ENCODE results near the gene ROCK2.

ROCK2 gene

GRCh38 chr2:11161747-11162146 is 182.7 kb downstream of the ROCK2 start:
- no peak for DNase-seq (ENCODE audit: low read depth in 2 of 2)
- TF ChIP-seq, protein P1, sequence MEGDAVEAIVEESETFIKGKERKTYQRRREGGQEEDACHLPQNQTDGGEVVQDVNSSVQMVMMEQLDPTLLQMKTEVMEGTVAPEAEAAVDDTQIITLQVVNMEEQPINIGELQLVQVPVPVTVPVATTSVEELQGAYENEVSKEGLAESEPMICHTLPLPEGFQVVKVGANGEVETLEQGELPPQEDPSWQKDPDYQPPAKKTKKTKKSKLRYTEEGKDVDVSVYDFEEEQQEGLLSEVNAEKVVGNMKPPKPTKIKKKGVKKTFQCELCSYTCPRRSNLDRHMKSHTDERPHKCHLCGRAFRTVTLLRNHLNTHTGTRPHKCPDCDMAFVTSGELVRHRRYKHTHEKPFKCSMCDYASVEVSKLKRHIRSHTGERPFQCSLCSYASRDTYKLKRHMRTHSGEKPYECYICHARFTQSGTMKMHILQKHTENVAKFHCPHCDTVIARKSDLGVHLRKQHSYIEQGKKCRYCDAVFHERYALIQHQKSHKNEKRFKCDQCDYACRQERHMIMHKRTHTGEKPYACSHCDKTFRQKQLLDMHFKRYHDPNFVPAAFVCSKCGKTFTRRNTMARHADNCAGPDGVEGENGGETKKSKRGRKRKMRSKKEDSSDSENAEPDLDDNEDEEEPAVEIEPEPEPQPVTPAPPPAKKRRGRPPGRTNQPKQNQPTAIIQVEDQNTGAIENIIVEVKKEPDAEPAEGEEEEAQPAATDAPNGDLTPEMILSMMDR (IDR thresholded peaks at IDR 0.05; ENCODE audit: low read depth, low read length): no peak
- no peak overlapping the region for H3K4me3 ChIP-seq (replicated peaks in 1 of 2; ENCODE audit: low read depth in 2 of 2, low read length in 2 of 2)

DNA sequence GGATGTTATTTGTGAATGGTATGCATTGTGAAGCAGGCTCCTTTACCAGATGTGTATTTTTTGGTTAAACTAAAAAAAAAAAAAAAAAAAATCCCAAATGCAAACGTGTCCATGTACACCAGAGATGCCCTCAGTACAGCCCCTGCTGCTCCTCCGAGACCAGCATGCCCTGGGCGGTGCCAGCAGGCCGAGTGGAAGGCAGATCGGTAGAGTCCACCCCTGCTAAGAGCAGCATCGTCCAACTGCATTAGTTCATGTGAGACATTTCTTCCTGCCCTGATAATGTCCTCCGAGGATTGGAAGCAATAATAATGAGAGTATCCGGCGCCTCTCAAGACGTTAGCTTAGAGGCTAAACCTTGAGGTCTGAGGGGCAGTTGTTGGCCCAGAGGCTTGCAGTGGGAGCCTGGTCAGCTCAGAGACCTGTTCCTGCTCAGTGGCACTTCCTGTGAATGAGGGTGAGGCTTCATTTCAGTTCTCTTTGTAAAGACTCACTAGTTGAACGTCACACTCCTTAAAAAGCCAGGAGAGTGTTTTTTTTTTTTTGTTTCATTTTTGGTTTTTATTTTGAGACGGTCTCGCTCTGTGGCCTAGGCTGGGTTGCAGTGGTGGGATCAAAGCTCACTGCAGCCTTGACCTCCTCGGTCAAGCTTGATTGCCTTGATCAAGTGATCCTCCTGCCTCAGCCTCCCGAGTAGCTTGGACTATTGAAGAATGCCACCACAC is 183.5 kb downstream of the ROCK2 start:
- no peak for DNase-seq (ENCODE audit: low read depth in 2 of 2)
- TF ChIP-seq, protein P1 (IDR thresholded peaks at IDR 0.05; ENCODE audit: low read depth, low read length): no peak
- H3K4me3 ChIP-seq (replicated peaks in 1 of 2; ENCODE audit: low read depth in 2 of 2, low read length in 2 of 2): no peak overlapping the region

DNA sequence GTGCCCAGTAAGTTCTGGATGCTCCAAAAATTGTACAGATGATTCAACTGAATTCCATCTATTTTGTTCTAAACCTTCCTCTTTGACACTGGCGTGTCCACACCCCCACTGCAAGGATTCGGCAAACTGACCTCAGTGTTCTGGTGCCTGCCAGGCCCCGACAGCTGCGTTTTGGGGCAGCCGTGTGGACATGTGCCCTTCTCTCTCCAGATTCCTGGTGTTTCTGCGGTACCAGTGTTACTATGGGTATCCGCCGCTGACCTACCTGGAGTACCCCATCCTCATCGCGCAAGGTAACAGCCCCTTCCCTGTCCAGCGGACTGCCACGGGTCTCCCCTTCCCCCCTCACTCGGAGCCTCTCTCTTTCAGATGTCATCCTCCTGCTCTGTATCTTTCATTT is 184.2 kb downstream of the ROCK2 start:
- no peak for DNase-seq (ENCODE audit: low read depth in 2 of 2)
- TF ChIP-seq, protein P1 (IDR thresholded peaks at IDR 0.05; ENCODE audit: low read depth, low read length): no peak

DNA sequence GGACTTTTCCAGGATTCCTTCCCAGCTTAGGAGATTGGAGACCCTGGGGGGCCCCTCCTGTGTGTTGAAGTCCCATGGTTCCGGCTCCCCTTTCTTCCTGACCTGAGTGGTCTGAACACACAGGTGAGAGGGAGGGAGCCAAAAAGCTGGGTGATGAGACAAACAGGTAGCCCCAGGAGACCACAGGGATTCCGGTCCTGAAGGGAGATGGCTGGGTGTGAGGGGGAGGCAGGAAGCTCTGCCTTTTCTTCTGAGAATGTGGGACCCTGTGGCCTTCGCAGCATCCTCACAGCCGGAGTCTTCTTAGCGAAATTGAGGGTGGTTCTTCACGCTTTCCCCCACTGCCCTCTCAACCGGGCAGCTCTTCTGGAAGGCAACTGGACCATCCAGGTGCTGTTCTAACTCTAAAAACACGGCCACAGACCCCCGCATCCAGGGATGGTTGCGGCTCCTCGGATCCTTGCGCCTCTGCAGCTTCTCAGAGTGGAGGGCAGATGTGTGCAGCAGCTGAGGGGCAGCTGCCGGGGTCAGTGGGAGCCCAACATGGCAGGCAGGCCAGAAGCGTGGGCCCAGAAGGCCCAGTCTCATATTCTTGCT is 184.8 kb downstream of the ROCK2 start:
- no peak overlapping the region for H3K4me3 ChIP-seq (replicated peaks in 1 of 2; ENCODE audit: low read depth in 2 of 2, low read length in 2 of 2)
- TF ChIP-seq, protein P1 (IDR thresholded peaks at IDR 0.05; ENCODE audit: low read depth, low read length): no peak
- DNase-seq (ENCODE audit: low read depth in 2 of 2): no peak

More for the DNA sequence above, 184.2 kb downstream of the ROCK2 start:
- H3K4me3 ChIP-seq (replicated peaks in 1 of 2; ENCODE audit: low read depth in 2 of 2, low read length in 2 of 2): no peak overlapping the region

- H3K4me3 ChIP-seq (replicated peaks in 1 of 2; ENCODE audit: low read depth in 2 of 2, low read length in 2 of 2): no peak overlapping the region
- TF ChIP-seq, protein P1 (IDR thresholded peaks at IDR 0.05; ENCODE audit: low read depth, low read length): no peak
- no peak for DNase-seq (ENCODE audit: low read depth in 2 of 2)
Observed at GRCh38 chr2:11158916-11159573, 185.4 kb downstream of the ROCK2 start.

DNA sequence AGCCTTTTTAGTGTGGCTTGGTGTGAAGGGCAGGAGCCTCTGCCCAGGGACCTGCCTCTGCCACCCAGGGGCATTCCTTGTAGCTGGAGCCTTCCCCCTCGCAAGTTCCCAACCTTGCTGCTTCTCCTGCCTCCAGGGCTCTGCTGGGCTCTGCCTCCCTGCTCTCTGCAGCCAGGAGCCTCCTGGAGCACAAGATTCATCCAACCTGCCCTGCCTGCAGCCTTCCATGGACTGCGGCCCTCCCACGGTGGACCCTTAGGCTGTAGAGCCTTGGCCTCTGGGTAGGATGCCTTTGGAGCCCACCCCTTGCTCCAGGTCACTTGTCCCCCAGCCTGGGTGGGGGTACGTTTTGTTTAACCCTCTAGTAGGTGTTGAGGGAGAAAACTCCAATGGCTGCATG is 186.7 kb downstream of the ROCK2 start:
- DNase-seq (ENCODE audit: low read depth in 2 of 2): no peak
- H3K4me3 ChIP-seq (replicated peaks in 1 of 2; ENCODE audit: low read depth in 2 of 2, low read length in 2 of 2): no peak overlapping the region
- TF ChIP-seq, protein P1 (IDR thresholded peaks at IDR 0.05; ENCODE audit: low read depth, low read length): no peak
